Hematopoietic multipotent progenitor cell treated with erythropoietin and hydrocortisone succinate and interleukin-3 and kit ligand, for 8 days (in vitro differentiated cells): Measurements from ENCODE around the gene CSGALNACT2.

Experiments
- DNase-seq: peaks from one replicate; pipeline ENCODE4 v3.0.0-alpha.2; 2015

Gene CSGALNACT2

DNA sequence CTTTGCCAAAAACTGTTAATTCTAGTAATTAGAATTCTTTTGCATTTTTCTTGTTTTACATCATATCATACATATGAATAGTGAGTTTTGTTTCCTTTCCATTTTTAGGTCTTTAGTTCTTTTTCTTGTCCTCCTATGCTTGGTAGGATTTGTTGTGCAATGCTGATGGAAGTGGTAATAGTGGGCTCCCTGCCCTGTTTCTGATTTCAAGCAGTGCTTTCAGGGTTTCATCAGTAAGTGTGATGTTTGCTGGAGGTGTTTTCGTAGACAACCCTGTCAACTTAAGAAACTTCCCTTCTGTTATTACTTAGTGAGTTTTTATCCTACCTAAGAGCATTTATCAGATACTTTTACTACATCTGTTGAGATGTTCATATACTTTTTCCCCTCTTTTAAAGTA lies 50.5 kb downstream of the CSGALNACT2 start:
- DNase-seq, result no peak

DNA sequence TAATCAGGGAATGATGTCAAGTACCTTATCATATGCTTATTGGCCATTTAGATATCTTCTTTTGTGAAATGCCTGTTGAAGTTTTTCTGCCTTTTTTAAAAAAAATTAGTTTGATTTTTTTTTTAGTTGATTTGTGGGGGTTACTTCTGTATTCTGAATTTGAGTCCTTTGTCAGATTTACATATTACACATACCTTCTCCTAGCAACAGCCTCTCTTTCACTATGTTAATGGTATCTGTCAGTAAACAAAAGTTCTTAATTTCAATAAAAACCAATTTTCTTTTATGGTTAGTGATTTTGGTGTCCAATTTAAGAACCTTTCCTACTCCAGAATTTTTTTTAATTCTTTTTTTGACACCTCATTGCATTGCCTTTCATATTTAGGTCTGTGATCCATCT lies 52.0 kb downstream of the CSGALNACT2 start:
- no peak for DNase-seq

DNA sequence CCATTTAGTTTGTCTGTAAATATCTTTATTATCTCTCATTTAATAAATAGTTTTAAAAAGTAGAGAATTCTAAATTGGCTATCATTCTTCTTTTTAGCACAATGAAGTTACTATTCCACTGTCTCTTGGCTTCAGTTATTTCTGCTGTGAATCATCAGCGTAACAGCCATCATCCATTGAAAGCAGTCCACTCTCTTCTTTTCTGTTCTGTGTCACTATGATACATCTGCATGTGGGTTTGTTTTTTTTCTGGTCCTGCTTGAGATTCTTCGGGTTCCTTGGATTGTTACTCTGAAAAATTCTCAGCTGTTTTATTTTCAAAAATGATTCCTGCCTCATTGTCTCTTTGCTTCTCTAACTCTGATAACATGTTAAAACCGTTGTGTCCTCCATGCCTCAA lies 52.5 kb downstream of the CSGALNACT2 start:
- no peak for DNase-seq

DNA sequence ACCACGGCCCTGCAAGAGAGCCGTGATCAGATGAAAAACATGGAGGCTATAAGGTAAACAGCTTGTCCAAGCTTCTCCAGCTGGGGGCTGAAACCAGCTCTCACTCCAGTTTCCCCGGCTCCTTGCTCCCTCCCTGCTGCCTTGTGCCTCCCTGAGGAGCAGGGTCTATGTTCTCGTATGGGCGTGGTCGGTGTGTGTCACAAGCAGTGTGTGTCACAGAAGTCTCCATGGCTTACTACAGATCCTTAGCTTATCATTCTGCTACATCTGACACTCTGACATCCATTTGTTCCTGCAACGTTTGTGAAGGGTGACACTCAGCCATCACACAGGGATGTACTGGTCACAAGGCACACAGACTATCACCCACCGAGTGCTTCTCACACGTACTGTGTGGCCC lies 54.6 kb downstream of the CSGALNACT2 start:
- peak; percentile 44 for DNase-seq

DNA sequence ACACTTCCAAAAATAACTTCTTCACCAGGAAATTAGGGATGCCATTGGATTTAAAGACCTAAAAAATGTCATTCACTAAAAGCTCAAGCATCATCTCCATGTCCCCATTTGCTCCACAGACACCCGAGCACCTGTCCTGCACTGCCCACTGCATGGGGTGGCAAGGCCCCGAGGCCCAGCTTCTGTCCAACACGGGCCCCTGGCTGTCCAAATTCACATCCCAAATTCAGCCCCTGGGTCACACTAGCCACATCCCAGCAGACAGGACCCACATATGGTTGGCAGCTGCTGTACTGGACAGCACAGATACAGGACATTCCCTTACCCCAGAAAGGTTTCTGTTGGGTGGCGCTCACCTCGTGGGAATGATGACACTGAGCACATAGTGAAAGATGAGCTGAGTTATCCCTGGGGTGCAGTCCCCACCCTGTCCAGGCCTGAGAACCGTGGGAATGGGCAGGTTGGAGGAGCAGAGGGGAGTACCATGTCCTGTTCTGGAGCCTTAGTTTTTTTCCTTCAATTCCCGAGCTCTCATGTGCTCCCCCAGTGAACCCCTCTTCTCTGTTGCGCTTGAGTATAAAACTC lies 55.3 kb downstream of the CSGALNACT2 start:
- DNase-seq, result no peak

DNA sequence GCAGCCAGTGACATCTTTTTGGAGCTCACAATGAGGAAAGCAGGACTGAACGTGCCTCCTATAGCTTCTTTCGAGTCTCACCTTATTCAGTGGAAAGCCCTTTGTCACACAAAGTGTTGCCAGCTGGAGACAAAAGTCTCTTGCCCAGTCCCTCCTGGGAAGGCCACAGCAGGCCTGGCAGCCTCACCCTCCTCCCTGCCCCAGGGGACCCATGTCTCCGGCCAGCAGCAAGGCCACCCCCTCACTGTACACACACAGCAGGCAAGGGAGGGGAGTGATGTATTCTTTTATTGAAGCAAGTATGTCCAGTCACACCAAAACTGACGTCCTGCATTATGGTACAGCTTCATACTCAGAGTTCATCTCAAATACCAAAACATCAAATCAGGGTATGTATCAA lies 56.0 kb downstream of the CSGALNACT2 start:
- DNase-seq, result no peak

DNA sequence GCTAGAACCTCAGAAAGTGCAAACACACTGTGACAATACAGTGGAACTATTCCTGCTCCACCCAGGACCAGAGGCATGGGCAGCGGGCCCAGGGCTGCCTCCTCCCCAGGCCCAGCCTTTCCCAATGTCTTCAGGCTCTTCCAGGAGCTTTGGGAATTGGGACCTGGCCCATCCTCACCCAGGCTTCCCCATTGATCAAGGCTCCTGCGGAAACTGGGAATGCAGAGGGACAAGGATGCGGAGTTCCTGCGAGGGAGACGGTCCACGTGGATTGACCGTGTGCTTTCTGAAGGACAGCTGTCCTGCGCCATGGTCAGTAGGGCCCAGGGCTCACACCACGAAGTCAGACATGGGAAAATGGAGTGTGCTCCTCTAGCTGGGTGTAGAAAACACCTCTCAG lies 56.6 kb downstream of the CSGALNACT2 start:
- no peak for DNase-seq

DNA sequence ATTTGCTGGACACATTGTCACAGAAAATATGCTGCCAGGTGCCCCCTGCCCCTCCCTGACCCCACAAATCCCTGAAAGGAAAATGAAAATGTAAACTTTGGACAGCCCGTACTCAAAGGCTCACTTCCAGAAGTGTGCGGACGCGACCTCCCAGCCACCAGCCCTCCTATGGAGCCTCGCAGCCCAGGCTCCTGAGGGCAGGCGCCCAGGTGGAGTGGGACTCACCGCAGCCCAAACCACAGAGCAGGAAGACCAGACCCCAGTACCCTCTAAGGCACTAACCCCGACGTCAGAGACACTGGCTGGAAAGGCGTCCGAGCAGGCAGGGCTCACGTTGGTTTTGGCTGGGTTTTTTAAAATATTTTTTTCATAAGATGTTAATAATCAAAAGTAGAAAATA lies 57.3 kb downstream of the CSGALNACT2 start:
- no peak for DNase-seq

DNA sequence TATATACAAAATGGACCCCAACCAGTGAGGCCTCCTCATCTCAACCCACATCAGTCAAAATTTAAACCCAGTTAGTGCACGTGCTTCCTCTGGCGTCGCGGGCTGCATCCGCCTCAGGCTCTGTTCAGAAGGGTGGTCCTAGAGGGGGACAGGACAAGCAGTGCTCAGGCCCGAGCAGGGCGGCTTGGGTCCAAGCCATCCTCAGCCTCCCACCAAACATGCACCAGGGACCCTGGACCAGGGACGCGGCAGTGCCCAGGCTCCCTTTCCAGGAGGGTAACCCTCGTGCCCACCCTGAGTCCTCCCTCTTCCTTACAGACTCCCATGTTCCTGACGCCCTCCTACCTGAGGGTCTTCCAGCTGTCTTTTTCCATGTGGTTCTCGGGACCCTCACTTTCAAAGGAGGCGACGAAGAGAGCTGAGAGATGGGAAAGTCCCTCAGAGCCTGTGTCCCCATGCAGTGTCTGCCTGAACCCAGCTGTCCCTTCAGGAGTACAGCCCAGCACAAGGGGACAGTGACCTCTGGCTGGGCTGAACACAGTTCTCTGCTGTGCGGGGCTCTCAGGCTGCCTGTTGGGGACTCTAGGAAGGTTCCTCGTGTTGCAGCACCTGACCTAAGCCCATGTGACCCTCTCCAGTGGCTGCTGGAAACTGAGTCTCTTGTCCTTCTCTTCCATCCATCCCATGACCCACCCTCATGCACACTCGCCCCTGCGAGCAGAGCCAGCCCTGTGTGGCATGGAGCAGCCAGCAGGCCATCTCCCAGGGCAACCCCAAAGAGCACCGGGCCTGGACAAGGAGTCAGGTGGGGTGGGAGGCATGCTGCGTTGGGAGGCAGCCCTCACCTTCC lies 58.1 kb downstream of the CSGALNACT2 start:
- DNase-seq, result no peak

DNA sequence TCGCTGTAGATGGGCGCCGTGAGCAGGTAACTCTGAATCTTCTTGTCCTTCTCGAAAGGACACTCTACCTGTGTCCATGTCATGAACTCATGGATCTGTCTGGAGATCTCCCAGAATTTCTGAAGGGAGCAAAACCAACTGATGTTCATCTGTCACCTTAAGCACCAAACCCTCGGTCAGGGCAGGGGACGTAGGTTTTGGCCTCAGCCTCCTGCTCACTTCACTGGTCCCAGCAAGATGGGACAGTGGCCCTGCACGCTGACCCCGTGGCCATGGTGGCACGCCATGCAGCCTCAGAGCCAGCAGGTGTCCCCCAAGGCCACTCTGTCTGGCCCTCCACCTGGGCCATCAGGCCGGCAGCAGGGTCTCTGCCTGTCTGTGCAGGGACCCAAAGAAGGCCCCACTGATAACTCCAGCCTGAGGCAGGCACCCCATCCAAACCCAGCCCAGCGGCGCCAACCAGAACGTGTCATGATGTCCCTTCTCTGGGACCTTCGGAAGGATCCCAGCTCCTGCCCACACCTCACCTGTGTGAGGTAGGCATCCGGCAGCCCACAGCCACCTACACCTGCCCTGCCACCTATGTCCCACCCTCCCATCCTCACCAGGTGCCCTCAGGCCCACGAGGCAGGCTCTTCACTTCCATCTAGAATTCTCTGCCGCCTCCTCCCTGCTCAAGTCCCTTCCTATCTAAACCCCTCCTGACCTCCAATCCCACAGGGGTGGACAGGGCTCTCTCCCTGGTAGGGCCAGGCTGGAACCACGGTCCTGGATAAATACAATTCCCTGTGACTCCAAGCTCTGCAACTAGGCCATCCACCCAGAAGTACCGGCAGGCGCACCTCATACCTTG lies 59.0 kb downstream of the CSGALNACT2 start:
- no peak for DNase-seq

DNA sequence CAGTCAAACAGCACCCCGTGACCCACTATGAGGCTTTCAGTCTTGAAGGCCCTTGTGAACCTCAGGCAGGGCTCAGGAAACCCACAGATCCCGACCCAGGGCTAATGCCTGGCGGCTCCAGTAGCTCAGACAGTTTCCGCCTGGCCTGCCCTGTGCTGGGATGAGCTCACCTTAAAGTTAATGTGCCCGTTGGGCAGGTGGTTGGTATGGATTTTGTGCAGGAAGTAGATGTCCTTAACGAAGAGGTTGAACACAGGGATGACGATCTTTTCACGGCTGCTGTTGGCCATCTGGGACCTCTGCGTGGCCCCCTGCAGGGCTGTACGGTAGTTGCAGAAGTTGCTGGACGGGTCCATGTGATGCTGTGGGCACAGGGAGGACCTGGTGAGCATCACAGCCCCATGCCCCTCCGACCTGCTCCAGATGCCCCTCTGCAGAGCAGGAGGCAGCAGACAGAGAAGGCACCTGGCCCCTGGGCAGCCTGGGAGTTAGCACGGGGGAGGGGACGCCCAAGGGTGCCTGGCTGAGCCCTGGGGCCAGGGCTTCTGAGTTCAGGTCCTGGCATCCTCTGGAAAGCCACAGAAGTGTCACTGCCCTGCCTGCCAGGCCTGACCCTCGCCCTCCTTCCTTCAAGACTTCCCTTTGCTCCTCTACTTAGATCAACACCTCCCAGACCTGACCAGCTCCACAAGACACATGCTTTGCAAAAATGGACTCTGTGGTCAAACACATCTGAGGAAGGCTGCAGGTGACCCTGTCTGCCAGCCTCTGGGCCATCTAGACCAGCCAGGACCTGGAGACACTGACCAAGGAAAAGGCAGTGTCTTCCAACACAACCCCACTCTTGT lies 59.8 kb downstream of the CSGALNACT2 start:
- DNase-seq, result peak; percentile 36

DNA sequence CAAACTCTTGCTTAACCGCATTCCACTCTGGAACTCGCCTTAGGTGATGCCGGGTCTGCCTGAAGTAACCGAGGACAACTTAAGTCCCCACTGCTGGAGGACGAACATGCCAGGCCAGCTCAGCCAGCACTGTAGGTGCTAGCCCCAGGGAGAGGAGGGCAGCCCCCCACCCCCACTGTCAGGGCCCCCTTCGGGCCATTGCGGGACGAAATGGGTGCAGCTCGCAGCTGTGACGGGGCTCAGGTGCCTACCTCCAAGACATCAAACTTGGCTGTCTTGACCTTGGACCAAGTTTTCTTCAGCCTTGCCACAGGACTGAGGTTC lies 60.4 kb downstream of the CSGALNACT2 start:
- no peak for DNase-seq

DNA sequence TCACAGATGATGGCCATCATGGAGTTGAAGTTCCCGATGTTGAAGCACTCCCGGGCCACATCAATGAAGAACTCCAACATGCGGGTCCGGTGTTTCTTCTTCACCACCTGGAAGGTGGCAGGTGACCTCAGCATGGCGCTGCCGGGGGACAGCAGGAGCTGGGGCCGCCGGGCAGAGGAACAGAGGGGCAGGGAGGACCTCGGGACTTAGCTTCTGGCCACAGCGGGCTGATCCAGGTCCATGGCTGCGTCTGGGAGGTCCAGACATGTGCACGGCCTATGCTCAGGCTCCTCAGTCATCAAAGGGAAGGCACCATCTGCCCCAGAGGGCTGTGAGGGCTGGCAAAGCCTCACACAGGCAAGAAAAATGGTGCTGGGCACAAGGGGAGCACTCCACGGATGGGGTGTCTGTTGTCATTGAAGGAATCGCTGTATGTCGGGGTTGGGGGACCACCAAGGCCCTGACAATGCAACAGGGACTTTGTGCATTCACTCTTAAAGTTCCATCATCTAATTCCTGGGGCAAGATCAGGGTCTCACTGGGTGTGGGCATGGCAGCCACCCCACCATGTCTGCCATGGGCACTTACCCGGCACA lies 60.9 kb downstream of the CSGALNACT2 start:
- no peak for DNase-seq

DNA sequence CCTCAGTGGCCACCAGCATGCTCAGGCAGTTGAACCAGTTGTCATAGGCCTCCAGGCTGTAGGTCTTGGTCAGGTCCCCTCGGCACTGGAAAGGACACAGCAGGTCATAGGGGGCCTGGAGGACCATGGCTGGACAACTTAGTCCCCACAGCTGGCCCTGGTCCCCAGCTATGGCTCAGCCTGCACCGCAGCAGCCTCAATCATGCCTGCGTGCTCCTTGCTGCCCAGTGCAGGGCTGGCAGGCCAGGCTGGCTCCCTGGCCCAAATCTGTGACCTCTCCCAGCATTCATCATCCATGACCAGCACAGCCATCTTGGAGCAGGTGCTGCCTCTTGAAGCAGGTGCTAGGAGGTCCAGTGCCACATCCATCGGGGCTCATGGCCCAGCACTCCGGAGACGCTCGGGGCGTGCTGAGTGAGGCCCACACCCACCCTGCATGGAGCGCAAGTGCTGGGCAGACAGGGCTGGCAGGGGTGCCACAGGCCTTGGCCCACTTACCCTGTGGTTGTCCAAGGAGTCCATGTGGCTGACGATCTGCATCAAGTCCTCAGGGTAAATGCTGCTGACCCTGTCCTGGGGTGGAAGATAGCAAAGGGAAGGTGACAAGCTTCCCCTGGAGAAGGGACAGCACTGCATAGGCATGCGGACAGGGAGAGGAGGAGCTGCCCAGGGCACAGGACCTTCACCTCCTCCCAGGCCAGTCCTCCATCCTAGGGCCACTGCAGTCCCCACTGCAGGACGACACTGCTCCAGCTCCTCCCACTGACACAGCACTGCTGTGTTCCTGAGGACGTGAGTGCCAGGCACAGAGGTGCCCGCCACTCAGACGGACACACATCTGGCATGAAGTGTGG lies 61.7 kb downstream of the CSGALNACT2 start:
- DNase-seq, result no peak

DNA sequence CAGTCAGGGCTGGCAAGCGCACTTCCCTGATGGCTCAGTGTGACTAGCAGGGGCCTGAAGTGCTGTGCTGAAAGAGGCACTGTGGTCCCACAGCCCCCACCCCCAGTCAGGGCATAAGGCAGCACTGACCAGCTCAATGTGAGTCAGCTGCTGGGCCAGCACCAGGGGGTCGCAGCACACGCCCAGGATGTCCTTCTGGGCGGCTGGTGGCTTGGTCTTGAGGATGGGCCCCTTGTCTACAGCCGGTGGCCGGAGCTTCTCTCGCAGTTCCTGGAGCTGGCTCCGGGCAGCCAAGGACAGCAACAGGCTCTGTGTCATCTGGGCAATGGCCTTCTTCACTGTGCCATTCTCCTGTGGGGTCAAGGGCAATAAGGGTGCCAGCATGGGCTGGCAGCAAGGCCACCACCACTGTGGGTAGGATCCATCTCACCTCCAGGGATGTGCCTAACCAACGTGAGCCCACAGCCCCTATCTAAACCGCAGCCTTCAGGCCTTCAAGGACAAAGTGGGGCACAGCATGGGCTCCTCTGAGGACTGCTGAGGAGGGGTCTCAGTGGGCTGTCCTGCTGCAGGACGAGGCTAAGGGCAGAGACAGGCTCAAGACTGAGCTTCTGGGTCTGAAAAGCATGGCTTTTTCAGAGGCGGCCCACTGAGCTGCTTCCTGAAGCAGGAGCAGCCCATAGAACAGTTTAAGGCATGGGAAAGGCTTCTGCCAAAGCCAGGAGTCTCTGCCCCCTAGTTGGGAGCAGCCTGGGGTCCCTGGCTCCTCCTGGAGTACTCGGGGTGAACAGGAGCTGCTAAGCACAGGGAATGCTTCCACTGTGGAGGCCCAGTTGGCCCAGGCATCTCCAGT lies 62.5 kb downstream of the CSGALNACT2 start:
- no peak for DNase-seq

DNA sequence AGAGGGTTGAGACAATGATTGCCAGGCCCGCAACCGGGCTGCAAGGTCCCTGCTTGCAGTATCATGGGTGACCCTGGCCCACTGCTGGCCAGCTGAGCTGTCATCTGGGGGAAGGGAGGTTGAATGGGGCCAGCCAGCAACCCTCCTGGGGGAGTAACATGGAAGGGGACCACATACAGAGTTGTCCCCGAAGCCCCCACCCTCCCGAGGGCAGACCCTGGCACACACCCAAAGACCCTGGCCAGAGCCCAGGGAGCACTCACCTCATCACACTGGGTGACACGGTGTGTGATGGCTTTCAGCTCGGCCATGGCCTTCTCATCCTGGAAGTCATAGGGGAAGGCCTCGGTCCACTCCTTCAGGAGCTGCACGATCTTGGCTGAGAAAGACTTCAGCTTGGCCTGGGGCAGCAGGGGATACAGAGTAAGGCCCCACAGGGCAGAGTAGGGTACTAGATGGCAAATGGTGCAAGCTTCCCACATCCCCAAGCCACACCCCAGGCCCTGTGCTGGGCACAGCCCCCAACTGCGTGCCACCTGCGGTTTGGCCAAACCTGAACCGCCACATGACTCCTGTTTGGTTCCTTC lies 63.4 kb downstream of the CSGALNACT2 start:
- no peak for DNase-seq

DNA sequence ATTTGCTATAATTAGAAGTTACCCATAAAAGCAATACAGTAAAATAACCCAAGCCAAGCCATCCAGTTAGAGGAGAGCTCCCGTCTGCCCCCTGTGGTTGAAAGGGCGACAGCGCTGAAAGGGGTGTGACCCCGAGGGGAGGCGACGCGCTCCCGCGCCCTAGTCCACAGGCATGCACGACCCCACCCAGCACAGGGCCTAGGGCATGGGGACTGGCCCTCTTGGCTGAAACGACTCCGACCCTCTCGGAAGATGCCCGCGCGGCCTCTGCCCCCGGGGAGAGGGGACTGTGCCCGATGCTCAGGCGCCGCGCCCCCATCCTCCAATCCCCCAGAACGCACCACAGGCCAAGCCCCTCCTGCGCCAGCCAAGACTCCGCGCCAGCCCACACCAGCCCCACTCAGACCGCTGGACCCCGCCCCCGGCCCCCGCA lies 64.0 kb downstream of the CSGALNACT2 start:
- peak; percentile 83 for DNase-seq

DNA sequence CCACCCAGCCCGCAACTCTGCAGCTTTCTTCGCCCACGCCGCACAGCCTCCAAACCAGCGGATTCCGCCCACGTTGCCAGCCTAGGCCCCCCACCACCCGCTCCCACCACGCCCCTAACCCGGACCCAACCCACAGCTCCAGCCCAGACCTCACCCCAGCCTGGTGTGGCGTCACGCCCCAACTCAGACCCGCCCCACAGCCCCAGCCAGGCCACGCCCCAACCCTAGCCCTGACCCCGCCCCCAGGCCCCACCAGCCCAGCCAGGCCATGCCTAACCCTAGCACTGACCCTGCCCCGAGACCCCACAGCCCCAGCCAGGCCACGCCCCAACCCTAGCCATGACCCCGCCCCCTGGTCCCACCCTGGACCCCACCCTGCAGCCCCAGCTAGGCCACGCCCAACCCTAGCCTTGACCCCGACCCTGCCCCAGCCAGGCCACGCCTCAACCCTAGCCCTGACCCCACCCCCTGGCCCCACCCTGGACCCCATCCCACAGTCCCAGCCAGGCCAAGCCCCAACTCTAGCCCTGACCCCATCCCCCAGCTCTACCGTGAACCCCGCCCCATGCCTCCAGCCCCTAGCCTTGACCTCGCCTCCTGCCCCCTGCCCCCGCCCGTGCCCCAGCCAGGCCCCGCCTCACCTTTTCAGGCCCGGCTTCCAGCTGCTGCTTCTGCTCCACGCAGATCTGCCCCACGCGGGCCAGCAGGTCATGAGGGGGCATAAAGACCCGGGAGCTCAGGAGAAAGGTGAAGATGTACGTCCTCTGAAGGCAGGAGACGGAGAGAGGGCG lies 64.6 kb downstream of the CSGALNACT2 start:
- DNase-seq, result peak; percentile 46

DNA sequence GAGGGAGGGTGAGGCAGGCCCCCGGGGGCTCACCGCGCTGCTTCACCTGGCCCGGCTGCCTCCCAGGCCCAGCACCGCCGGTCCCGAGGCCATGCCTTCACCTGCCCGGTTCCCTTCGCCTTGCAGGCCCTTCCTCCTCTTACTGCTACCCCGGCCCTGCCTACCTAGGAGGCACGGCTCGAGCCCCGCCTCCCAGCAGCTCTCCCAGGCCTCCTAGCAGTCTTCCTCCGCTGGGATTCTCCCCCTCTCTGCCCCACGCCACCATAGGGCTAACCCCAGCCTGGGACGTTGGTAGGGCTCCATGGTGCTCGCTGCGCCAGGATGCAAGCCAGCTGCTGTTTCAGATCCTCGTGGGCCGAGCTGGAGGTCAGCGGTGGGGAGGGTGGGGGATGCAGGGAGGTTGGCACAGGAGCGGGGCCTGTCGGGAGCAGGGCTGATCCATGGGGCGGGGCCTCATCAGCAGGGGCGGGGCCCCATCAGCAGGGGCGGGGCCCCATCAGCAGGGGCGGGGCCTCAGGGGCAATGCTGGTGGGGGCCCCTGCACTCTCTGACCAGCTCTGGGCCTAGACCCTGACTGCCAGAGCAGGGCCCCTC lies 65.3 kb downstream of the CSGALNACT2 start:
- DNase-seq, result peak; percentile 41
